ENCODE results near the gene ZC3H7A.
A peak's percentile ranks its signal among the peaks of the same experiment; 100 is the strongest.
"Not testable (repeated sequence)": the region's sequence is repeated elsewhere in the genome, so short reads cannot be mapped to it uniquely, and the experiment has no call there.

ZC3H7A gene

GRCh38 chr16:11794447-11794846 is 2.6 kb downstream of the ZC3H7A start:
- H3K9me3 ChIP-seq, result no peaks in the 10 kb centered on the region
- intact Hi-C loops (cut with DNase I; ENCODE audit: low total_unique reads), result no loop called here
- H3K36me3 ChIP-seq, result no peaks in the 10 kb centered on the region
- no peak for DNase-seq
- no peak for TF ChIP-seq CTCF (IDR thresholded peaks at IDR 0.05)
- no peaks in the 10 kb centered on the region for H3K27me3 ChIP-seq
- H3K4me1 ChIP-seq, result peaks cover 0 to 67% (median 54%) of the 10 kb centered on the region in 4 donors
- H3K4me3 ChIP-seq, result no peak overlapping the region
- H3K27ac ChIP-seq, result peak overlapping the region in 1 of 2 donors; percentile 96

DNA sequence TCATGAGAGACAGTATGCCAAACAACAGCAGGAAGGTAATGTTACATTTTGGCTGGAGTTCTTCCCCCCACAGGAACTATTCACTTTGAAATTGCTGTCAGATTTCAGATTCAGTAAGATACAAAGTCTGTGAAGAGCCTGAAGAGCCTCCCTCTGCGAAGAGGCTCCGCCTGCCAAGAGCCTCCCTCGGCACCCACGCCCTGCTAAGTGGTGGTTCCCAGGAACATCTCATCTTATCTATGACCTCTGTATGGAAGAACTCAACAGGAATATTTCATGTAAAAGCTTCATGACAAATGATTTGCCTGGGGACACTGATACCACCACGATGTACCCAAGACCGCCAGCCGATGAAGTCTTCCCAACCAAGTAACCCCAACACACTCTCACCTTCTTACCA is 3.2 kb downstream of the ZC3H7A start:
- intact Hi-C loops (cut with DNase I; ENCODE audit: low total_unique reads), result no loop called here
- H3K27ac ChIP-seq, result peak overlapping the region; percentile 3 to 96
- H3K36me3 ChIP-seq, result no peaks in the 10 kb centered on the region
- no peak for TF ChIP-seq CTCF (IDR thresholded peaks at IDR 0.05)
- no peak overlapping the region for H3K4me3 ChIP-seq
- no peaks in the 10 kb centered on the region for H3K27me3 ChIP-seq
- DNase-seq, result peak in 1 of 2 donors; percentile 28
- peaks cover 0 to 65% (median 48%) of the 10 kb centered on the region in 4 donors for H3K4me1 ChIP-seq
- H3K9me3 ChIP-seq, result no peaks in the 10 kb centered on the region

GRCh38 chr16:11792410-11793241 is 4.4 kb downstream of the ZC3H7A start:
- peaks cover 0 to 67% (median 43%) of the 10 kb centered on the region in 4 donors for H3K4me1 ChIP-seq
- intact Hi-C loops (cut with DNase I; ENCODE audit: low total_unique reads), result no loop called here

GRCh38 chr16:11791144-11791828 is 5.8 kb downstream of the ZC3H7A start:
- H3K4me1 ChIP-seq, result peaks cover 0 to 80% (median 44%) of the 10 kb centered on the region in 4 donors
- DNase-seq, result peak in 1 of 2 donors; percentile 32
- no peaks in the 10 kb centered on the region for H3K9me3 ChIP-seq
- H3K36me3 ChIP-seq, result no peaks in the 10 kb centered on the region
- intact Hi-C loops (cut with DNase I; ENCODE audit: low total_unique reads), result no loop called here
- H3K27ac ChIP-seq, result peak overlapping the region in 1 of 2 donors; percentile 96
- H3K4me3 ChIP-seq, result no peak overlapping the region
- H3K27me3 ChIP-seq, result no peaks in the 10 kb centered on the region
- no peak for TF ChIP-seq CTCF (IDR thresholded peaks at IDR 0.05)

More at GRCh38 chr16:11792410-11793241, 4.4 kb downstream of the ZC3H7A start:
- DNase-seq, result no peak
- TF ChIP-seq CTCF (IDR thresholded peaks at IDR 0.05), result no peak
- H3K27ac ChIP-seq, result peak overlapping the region; percentile 23 to 96
- no peaks in the 10 kb centered on the region for H3K9me3 ChIP-seq
- no peaks in the 10 kb centered on the region for H3K36me3 ChIP-seq
- no peaks in the 10 kb centered on the region for H3K27me3 ChIP-seq
- H3K4me3 ChIP-seq, result no peak overlapping the region

DNA sequence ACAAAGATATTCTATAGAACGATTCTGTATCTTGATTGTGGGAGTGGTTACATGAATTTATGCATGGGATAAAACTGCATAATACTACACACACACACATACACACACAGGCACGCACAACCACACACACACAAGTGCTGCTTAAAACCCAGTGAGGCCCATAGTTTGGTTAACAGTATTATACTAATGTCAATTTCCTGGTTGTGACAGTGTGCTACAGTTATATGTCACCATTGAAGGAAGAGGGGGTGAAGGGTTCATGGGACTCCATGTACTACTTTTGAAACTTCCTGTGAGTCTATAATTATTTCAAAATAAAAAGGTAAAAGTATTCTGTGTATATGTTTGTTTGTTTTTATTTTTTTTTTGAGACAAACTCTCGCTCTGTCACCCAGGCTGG is 8.1 kb downstream of the ZC3H7A start:
- no peak for TF ChIP-seq CTCF (IDR thresholded peaks at IDR 0.05)
- Histone ChIP-seq H3K27ac (no peak overlapping the region), H3K4me1 (peaks cover 0 to 84% (median 43%) of the 10 kb centered on the region in 4 donors), H3K4me3 (no peak overlapping the region), H3K9me3 (no peaks in the 10 kb centered on the region), H3K27me3 (no peaks in the 10 kb centered on the region), H3K36me3 (no peaks in the 10 kb centered on the region)
- intact Hi-C loops (cut with DNase I; ENCODE audit: low total_unique reads), result no loop called here
- no peak for DNase-seq

GRCh38 chr16:11784980-11785599 is 12.0 kb downstream of the ZC3H7A start:
- H3K9me3 ChIP-seq, DNase-seq, H3K27me3 ChIP-seq, H3K4me3 ChIP-seq, H3K36me3 ChIP-seq: not testable (repeated sequence)
- Histone ChIP-seq H3K4me1 (peaks cover 0 to 91% (median 43%) of the 10 kb centered on the region in 4 donors), H3K27ac (peak overlapping the region; percentile 77 to 90)
- intact Hi-C loops (cut with DNase I; ENCODE audit: low total_unique reads), result loop anchor here (5.0 kb wide), 1 partner anchor 528 kb away; the partner anchor contains the start of gene SOCS1

DNA sequence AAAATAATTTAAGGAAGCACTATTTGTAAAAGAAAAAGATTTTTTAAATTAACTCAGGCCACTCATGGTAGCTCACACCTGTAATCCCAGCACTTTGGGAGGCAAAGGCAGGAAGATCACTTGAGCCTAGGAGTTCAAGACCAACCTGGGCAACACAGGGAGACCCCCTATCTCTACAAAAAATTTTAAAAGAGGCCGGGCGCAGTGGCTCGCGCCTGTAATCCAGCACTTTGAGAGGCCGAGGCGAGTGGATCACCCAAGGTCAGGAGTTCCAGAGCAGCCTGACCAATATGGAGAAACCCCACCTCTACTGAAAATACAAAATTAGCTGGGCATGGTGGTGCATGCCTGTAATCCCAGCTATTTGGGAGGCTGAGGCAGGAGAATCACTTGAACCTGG is 12.7 kb downstream of the ZC3H7A start:
- intact Hi-C loops (cut with DNase I; ENCODE audit: low total_unique reads), result loop anchor here (5.0 kb wide), 1 partner anchor 527 kb away; the partner anchor contains the start of gene SOCS1
- H3K36me3 ChIP-seq, H3K9me3 ChIP-seq, H3K4me3 ChIP-seq, DNase-seq, H3K27me3 ChIP-seq: not testable (repeated sequence)
- peak overlapping the region; percentile 77 to 90 for H3K27ac ChIP-seq
- H3K4me1 ChIP-seq, result peaks cover 0 to 92% (median 44%) of the 10 kb centered on the region in 4 donors

All from tibial artery (tissue), 4 donors.